Neural crest cell (in vitro differentiated cells): ENCODE measurements around the gene DLX1. TPM values are rescaled to one million over a fixed set of nuclear protein-coding genes. Genes with fewer than 3 reads are reported as not detected.

Source experiments
- DNase-seq: peaks from one replicate; pipeline ENCODE4 v3.0.0; 2021; ENCODE audit warnings: low read depth, mixed read lengths, low spot score
- H3K27ac Mint-ChIP-seq: one replicate; pipeline ENCODE4 v1.8.0; 2021; ENCODE audit warnings: mild to moderate bottlenecking, mixed read lengths; ENCODE audit not compliant: unreplicated experiment
- H3K27me3 Mint-ChIP-seq: 2 replicates; pipeline ENCODE4 v1.8.0; 2021; ENCODE audit warnings: low read depth, mild to moderate bottlenecking, mixed read lengths
- H3K36me3 Mint-ChIP-seq: 2 replicates; pipeline ENCODE4 v1.8.0; 2021; ENCODE audit warnings: low read depth, mild to moderate bottlenecking, mixed read lengths
- H3K4me1 Mint-ChIP-seq: 2 replicates; pipeline ENCODE4 v1.8.0; 2021; ENCODE audit warnings: mixed read lengths
- H3K4me3 Mint-ChIP-seq: one replicate; pipeline ENCODE4 v1.8.0; 2021; ENCODE audit warnings: mild to moderate bottlenecking, mixed read lengths
- H3K9me3 Mint-ChIP-seq: 2 replicates; pipeline ENCODE4 v1.8.0; 2021; ENCODE audit warnings: mixed read lengths
- CTCF ChIP-seq: fragments of 200-600 bp; sonication (generic); conservative IDR thresholded peaks from 2 replicates; pipeline ENCODE4 v1.5.0; 2021; ENCODE audit warnings: antibody characterized with exemption, mild to moderate bottlenecking
- total RNA-seq: library from RNA; stranded (reverse); gene quantifications from 2 replicates; pipeline ENCODE4 v1.2.1, GENCODE V29; 2021

Gene DLX1
- total RNA-seq, 1 donor from 2014 or later = 48.9 TPM

GRCh38 chr2:172087207-172087779 lies 2.0 kb downstream of the DLX1 start:
- Mint-ChIP-seq H3K36me3 (peaks cover 27% of the 10 kb centered on the region), H3K4me1 (peaks cover 57% of the 10 kb centered on the region), H3K9me3 (no peaks in the 10 kb centered on the region), H3K27ac (peak overlapping the region; percentile 86), H3K27me3 (peaks cover 99% of the 10 kb centered on the region), H3K4me3 (peak overlapping the region; percentile 99)
- TF ChIP-seq CTCF = no peak
- DNase-seq = peak; percentile 12

GRCh38 chr2:172087780-172088244 lies 2.5 kb downstream of the DLX1 start:
- peaks cover 56% of the 10 kb centered on the region for H3K4me1 Mint-ChIP-seq
- H3K27me3 Mint-ChIP-seq = peaks cover 99% of the 10 kb centered on the region
- H3K27ac Mint-ChIP-seq = no peak overlapping the region
- H3K9me3 Mint-ChIP-seq = no peaks in the 10 kb centered on the region
- DNase-seq = peak; percentile 18
- no peak for TF ChIP-seq CTCF
- H3K36me3 Mint-ChIP-seq = peaks cover 27% of the 10 kb centered on the region
- H3K4me3 Mint-ChIP-seq = peak overlapping the region; percentile 99

GRCh38 chr2:172088245-172089004 lies 3.1 kb downstream of the DLX1 start:
- Mint-ChIP-seq H3K9me3 (no peaks in the 10 kb centered on the region), H3K27ac (no peak overlapping the region), H3K36me3 (peaks cover 27% of the 10 kb centered on the region), H3K4me3 (peak overlapping the region; percentile 99), H3K4me1 (peaks cover 61% of the 10 kb centered on the region), H3K27me3 (peaks cover 99% of the 10 kb centered on the region)
- TF ChIP-seq CTCF = no peak
- DNase-seq = peak; percentile 21

- H3K27ac Mint-ChIP-seq = no peak overlapping the region
- DNase-seq = peak; percentile 2
- H3K4me3 Mint-ChIP-seq = peak overlapping the region; percentile 99
- H3K36me3 Mint-ChIP-seq = peaks cover 27% of the 10 kb centered on the region
- TF ChIP-seq CTCF = no peak
- peaks cover 99% of the 10 kb centered on the region for H3K27me3 Mint-ChIP-seq
- no peaks in the 10 kb centered on the region for H3K9me3 Mint-ChIP-seq
- H3K4me1 Mint-ChIP-seq = peaks cover 60% of the 10 kb centered on the region
Observed at GRCh38 chr2:172089005-172089504, 3.7 kb downstream of the DLX1 start.

- H3K27me3 Mint-ChIP-seq = peaks cover 99% of the 10 kb centered on the region
- peak overlapping the region; percentile 81 for H3K4me3 Mint-ChIP-seq
- H3K4me1 Mint-ChIP-seq = peaks cover 57% of the 10 kb centered on the region
- H3K9me3 Mint-ChIP-seq = no peaks in the 10 kb centered on the region
- peak; percentile 1 for DNase-seq
- H3K36me3 Mint-ChIP-seq = peaks cover 27% of the 10 kb centered on the region
- TF ChIP-seq CTCF = no peak
- no peak overlapping the region for H3K27ac Mint-ChIP-seq
Observed at GRCh38 chr2:172089633-172090032, 4.3 kb downstream of the DLX1 start.
